C4-2B (cell line): ENCODE results near the gene SACS.

Source experiments
- ZFX ChIP-seq: fragments of 450-650 bp; IDR thresholded peaks from 2 replicates; pipeline ENCODE4 v1.6.1; 2017
- TF ChIP-seq, protein P1 (sequence below): fragments of 450-650 bp; conservative IDR thresholded peaks from 2 replicates; pipeline ENCODE4 v1.5.1; 2017; ENCODE audit warnings: mild to moderate bottlenecking

DNA sequence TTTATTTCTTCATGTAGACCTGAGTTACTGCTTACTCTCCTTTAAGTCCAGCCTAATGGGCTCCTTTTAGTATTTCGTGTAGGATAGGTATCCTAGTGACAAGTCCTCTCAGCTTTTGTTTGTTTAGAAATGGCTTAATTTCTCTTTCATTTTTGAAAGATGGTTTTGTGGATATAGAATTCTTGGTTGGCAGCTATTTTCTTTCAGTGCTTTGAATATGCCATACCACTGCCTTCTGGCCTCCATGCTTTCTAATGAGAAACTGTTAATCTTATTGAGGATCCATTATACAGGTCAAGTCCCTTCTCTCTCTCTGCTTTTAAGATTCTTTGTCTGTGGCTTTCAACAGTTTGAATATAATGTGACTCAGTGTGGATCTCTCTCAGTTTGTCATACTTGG lies 46.8 kb upstream of the SACS start:
- TF ChIP-seq, protein P1, sequence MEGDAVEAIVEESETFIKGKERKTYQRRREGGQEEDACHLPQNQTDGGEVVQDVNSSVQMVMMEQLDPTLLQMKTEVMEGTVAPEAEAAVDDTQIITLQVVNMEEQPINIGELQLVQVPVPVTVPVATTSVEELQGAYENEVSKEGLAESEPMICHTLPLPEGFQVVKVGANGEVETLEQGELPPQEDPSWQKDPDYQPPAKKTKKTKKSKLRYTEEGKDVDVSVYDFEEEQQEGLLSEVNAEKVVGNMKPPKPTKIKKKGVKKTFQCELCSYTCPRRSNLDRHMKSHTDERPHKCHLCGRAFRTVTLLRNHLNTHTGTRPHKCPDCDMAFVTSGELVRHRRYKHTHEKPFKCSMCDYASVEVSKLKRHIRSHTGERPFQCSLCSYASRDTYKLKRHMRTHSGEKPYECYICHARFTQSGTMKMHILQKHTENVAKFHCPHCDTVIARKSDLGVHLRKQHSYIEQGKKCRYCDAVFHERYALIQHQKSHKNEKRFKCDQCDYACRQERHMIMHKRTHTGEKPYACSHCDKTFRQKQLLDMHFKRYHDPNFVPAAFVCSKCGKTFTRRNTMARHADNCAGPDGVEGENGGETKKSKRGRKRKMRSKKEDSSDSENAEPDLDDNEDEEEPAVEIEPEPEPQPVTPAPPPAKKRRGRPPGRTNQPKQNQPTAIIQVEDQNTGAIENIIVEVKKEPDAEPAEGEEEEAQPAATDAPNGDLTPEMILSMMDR: no peak
- TF ChIP-seq ZFX: no peak
